NOMO-1 (cell line): ENCODE data around the gene SYT5.
"Not testable (repeated sequence)": the region's sequence is repeated elsewhere in the genome, so short reads cannot be mapped to it uniquely, and the experiment has no call there.

ENCODE experiments used
- DNase-seq, 2 experiments: peaks; one replicate each; lab custom pipeline; 2025; ENCODE audit not compliant: unreplicated experiment in 2 of 2; lab: John Stamatoyannopoulos, UW

The SYT5 gene

DNA sequence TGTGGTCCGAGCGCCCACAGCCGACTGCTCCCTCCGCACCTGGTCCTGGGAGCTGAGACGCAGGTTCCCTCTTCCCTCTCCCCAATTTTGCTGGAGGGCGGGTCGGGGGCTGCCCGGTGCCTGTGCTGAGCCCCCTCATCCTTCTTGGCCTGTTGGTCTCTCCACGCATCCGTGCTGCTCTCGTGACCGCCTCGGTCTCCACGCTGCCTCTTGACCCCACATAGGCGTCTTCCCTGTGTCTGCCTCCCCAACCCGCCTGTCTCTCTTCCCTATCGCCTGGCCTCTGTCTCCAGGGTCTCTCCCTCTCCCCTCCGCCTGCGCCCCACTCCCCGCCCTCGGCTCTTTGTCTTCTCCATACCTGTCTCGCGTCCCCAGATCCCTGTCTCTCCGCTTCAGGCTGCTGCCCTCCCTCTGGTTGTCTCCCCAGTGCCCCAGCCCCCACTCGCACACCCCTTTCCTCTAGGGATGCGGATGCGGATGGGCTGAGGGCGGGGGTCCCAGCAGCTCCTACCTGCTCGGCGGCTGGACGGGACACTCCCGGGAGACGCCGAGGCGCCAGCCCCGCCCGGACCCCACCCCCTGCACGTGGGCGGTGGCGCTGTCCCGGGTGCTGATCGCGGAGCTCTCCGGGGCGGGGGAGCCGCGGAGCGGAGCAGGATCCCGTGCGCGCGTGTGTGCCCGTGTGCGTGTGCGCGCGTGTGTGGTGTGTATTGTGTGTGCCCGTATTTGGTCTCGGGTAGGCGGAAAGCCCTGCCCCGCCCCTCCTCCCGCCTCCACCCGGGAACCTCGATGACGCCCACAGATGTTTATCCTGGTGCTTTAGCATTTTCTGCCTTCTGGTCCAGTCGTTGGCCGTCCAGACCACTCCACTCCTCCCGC is at the start of gene SYT5:
Gene SYT5, minus strand, starts transcription at position 684 of the 879 bp plus-strand sequence. CDS start 1,248 bp downstream, outside the sequence.
- DNase-seq: peak in 1 of 2 experiments; percentile 38

- DNase-seq: no peak
Observed at GRCh38 chr19:55229789-55230182, 49.7 kb upstream of the SYT5 start.

DNA sequence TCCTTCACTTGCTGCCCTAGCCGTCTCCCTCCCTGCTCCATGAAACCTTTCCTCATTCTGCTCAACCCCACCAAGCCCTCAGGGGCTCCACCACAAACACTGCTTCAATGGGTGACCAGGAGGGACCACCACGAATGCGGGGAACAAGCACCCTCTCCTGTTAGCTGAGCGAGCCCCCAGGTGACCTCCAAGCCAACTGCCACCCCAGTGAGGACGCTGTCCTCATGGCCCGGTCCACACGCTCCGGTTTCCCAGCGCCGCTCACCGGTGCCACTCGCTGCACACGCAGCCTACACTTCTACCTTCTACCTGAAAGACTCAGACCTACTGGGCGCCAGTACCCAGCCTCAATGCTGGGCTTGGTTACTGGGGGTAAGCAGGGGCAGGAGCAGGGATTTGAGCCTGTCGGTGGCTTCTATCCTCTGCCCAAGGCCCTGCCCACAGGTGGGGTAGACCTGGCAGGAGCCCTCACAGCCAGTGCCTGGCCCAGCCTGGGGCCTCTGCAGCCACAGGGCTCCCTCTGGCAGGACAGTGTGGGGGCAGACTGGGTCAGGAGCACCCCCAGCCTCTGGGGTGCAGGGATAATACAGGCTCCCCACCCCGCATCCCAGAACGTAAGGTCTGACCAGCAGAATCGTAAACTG is 49.2 kb upstream of the SYT5 start:
- no peak for DNase-seq

- no peak for DNase-seq
Observed at GRCh38 chr19:55228403-55229031, 48.4 kb upstream of the SYT5 start, which contains the start of gene TMEM86B. TMEM86B (minus strand) TSS chr19:55228763; CDS start chr19:55228741, 22 bp downstream.

DNA sequence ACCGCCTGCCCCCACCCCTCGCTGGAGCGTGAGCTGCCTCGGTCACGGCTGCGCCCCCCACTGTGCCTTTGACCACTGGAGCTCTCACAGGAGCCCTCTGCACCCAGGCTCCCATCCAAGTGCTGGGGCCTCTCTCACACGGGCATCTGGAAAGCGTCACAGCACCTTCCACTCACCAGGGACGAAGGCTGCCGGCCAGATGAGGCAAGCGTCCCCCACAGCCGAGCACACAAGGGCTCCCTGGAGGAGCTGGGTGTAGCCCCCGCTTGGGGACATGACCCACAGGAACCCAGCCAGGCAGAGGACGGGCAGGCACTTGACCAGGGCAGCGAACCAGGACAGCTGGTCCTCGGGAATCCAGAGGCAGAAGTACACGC is 47.9 kb upstream of the SYT5 start:
- no peak for DNase-seq

DNA sequence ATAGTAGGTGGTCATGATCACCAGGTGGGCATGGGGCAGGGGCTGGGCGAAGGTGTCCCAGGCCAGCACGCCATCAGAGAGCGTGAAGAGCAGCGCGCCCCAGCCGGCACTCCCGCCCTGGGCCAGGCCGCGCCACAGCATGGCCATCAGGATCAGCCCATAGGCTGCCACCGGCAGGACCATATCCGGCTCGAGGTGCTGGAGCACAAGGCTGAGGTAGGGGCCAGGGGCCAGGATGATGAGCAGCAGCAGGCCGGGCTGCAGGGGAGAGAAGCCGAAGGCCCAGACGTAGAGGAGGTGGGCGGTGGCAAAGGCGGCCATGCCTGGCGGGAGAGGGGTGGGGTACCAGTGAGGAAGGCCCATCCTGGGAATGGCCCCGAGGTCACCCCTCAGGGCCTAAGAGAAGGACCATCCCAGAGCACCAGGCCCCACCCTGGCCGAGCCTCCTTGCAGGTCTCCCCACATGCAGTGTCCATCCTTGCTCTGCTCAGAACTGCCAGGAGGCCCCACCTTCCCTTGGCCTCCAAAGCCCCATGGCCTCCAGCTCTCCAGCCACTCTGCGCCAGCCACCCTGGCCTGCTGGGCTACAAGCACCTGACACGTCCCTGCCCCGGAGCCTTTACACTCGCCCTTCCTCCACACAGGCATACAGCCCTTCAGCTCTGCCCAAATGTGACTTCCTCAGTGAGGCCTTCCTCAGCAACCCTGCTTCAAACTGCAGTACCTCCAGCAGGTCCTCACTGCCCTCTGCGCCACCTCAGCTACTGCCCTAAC is 47.3 kb upstream of the SYT5 start:
- DNase-seq: no peak

DNA sequence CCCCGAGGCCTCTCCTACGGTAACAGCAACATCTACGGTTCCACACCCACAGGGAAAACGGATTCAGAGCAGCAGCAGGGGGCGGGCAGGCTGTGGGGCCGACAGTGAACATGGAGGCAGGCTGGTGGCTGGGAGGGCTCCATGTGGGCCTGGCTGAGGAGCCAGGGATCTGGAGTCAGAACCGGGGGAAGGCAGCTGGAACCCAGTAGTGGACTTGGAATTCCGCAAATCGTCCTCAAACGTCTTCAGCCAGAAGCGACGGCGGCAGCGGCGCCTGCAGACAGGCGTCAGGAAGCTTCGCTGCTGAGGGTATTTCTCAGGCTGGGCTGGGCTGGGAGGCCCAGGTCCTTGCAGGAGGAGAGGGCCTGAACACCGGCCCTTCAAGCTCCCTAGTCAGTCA is 46.7 kb upstream of the SYT5 start:
- no peak for DNase-seq

GRCh38 chr19:55226273-55226672 is 46.2 kb upstream of the SYT5 start:
- no peak for DNase-seq

- no peak for DNase-seq
Observed at GRCh38 chr19:55225415-55225958, 45.4 kb upstream of the SYT5 start.

- DNase-seq: not testable (repeated sequence)
Observed at GRCh38 chr19:55224679-55225414, 44.8 kb upstream of the SYT5 start.

DNA sequence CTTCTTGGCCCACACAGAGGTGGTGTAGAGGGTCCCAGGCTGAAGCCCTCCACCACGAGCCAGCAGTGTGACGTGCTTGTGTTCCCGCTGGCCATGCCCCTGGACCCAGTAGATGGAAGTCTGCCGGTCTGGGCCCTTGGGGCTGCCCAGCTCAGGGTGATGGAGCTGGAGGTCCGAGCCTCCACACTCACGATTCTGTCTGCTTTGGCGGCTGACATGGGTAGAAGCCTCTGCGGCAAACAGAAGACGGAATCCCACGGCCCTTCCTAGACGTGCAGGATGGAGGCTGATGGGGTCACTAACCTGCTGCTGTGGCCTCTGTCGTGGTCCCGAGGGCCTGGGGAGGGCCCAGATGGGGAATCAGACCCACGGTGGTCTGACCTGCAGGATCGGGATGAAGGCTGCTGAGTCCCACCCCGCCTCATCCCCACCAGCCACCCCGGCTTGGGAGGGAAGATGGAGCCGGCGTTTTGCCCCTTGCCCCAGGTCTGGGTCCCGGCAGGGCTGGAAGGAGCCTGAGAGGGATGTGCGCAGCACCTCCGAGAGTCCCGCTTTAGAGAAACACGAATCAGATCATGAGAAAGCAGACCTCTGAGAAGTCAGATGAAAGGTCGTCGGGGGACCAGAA is 44.1 kb upstream of the SYT5 start:
- DNase-seq: no peak

DNA sequence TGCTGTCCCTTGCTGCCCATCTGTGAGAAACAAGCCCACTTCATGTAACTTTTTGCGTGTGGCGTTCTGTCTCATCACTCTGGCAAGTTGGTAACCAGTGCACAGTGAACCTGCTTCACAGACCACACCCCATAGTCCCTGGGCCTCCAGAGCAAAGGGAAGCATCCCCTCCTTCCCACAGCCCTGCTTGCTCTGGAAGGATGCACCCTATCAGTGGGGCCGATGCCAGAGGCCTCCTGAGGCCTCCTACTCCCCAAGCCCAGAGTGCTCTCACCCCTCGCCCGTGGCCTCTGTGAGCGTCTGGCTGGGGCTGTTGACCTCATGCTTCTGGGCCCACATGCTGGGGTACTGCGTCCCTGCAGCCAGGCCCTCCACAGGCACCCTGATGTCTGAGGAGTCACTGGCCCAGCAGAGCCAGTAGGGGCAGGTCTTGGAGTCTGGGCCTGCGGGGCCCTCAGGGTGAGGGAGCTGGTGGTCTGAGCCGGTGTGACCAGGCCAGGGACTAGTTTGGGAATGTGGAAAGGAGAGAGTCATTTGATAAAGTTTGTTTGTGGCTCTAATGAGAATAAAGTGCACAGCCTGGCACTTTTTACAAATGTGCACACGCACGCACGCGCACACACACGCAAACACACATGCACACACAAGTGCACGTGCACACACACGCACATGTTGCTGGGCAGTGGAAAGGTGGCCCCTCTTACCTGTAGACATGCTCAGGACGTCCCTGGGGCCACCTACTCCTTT is 43.4 kb upstream of the SYT5 start:
- DNase-seq: no peak

GRCh38 chr19:55220525-55220924 is 40.4 kb upstream of the SYT5 start:
- DNase-seq: no peak

- peak; percentile 95 to 97 for DNase-seq
Observed at GRCh38 chr19:55216461-55217198, 36.5 kb upstream of the SYT5 start.

DNA sequence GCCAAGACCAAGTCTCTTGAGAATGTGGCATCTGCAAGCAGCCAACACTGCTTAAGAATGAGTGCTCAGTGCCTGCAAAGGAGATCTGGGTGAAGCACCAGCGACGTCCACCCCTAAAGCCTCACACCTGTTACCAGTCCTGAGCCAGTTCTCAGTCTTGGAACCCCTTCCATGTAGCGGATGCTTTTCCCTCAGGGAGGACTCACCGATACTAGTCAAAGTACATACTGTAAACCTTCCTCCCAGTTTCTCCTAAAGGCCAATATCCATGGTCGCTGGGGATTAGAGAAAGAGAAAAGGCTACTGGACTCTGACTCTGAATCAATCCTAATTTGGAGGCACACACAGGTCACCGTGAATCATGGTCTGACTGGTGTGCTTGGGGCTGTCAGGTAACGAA is 33.5 kb upstream of the SYT5 start:
- DNase-seq: no peak

GRCh38 chr19:55212447-55212846 is 32.4 kb upstream of the SYT5 start:
- peak; percentile 73 to 82 for DNase-seq

DNA sequence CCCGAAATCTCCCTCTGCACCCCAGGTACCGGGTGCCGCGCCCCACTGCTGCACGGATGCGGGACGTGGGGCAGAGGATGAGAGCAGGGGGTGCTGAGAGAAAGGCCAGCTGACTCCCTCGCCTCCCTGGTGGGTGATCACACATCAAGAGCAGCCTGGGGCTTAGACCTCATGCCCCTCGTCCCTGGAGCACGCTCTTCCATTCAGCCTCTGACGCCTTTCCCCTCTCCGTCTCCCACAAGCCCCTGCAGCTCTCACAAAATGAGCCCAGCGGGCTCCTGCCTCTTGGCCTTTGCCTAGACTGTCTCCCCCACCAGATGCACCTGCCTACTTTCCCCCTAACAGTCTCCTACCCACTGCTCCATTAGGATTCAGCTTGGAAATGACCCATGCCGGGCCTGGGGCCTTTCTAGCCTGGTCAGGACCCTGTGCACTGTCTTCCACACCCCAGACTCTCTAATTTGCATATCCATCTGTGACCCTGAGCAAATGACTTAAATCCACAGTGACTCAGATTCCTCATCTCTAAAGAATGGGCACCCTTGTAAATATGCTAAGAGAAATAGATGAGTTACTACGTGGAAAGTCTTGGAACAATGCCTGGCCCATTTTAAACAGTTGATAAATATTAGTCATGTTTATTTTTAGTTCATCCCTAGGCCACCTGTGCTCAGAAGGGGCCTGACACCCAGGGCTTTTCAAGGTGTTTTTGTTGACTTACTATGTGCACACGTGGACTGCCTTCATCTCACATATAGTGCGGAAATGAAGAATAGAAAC is 29.8 kb upstream of the SYT5 start:
- no peak for DNase-seq
